ENCODE data around the gene NR0B1. TPM values are rescaled to one million over a fixed set of nuclear protein-coding genes. Genes with fewer than 3 reads are reported as not detected.

Gene NR0B1
- total RNA-seq, 1 experiment from 2014 or later = not detected

DNA sequence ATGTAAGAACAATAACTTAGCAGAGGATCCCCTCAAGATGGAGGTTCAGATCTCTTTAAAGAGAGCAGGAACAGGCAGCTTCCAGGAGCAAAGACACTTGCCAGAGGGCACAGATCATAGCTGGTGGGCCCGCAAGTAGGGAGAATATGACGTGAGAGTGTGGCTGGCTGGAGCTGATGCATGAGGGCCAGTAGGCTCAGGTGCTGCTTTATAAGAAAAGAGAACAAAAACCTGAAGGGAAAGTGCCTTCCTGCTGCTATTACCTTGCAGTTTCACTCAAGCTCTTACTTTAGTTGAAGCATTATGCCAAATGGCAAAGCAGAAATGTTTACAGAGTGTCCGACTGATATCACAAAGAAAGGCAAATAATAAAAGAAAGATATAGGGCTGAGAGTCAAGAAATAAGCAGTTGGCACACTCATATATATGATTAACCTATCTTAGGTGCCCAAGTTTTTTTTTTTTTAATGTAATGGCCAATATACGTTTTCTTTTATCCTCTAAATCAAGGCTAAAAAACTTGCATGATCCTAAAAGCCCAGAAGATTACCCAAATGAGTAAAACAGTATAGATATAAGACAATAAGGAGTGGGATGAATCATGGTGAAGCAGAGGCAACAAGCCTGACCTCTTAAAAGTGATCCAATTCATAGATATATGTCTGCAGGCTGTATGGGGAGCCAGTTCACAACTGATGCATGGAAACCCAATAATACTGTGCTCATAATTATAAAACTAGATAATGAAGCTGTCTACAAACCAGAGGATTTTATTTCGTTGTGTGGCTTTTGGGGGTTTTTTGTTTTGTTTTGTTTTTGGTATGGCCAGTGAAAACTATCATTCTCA lies 12.6 kb downstream of the NR0B1 start:
- Mint-ChIP-seq H3K9me3 (ENCODE audit: unreplicated experiment) (no peaks in the 10 kb centered on the region), H3K27me3 (ENCODE audit: insufficient read depth, unreplicated experiment) (peaks cover 3% of the 10 kb centered on the region), H3K36me3 (ENCODE audit: insufficient read depth, unreplicated experiment) (no peaks in the 10 kb centered on the region), H3K27ac (ENCODE audit: unreplicated experiment) (no peak overlapping the region), H3K4me3 (ENCODE audit: unreplicated experiment) (no peak overlapping the region), H3K4me1 (ENCODE audit: low read depth, unreplicated experiment) (no peaks in the 10 kb centered on the region)
- Histone ChIP-seq H3K4me3 (ENCODE audit: low read depth, low read length) (no peak overlapping the region), H3K36me3 (ENCODE audit: control insufficient read depth, insufficient read depth, low read length) (no peaks in the 10 kb centered on the region), H3K27me3 (replicated peaks; ENCODE audit: control insufficient read depth, insufficient read depth, low read length) (no peaks in the 10 kb centered on the region), H3K4me1 (no peaks in the 10 kb centered on the region), H3K9me3 (no peaks in the 10 kb centered on the region)
- POLR2A ChIA-PET = interaction anchor here (0.6 kb wide), 1 partner anchor 202 kb away, joined by 3 read pairs; no protein-coding TSS in a partner anchor
- CTCF ChIA-PET = no interaction called here
- intact Hi-C loops (cut with micrococcal nuclease; ENCODE audit: unreplicated experiment) = no loop called here
- TF ChIP-seq, protein P1, sequence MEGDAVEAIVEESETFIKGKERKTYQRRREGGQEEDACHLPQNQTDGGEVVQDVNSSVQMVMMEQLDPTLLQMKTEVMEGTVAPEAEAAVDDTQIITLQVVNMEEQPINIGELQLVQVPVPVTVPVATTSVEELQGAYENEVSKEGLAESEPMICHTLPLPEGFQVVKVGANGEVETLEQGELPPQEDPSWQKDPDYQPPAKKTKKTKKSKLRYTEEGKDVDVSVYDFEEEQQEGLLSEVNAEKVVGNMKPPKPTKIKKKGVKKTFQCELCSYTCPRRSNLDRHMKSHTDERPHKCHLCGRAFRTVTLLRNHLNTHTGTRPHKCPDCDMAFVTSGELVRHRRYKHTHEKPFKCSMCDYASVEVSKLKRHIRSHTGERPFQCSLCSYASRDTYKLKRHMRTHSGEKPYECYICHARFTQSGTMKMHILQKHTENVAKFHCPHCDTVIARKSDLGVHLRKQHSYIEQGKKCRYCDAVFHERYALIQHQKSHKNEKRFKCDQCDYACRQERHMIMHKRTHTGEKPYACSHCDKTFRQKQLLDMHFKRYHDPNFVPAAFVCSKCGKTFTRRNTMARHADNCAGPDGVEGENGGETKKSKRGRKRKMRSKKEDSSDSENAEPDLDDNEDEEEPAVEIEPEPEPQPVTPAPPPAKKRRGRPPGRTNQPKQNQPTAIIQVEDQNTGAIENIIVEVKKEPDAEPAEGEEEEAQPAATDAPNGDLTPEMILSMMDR (IDR thresholded peaks at IDR 0.05; ENCODE audit: insufficient read depth in 1 of 2, low read depth in 1 of 2, low read length in 1 of 2, severe bottlenecking in 1 of 2, unreplicated experiment in 1 of 2) = no peak
- BruUV-seq (replicated peaks) = no TSS peak
- no peak for DNase-seq

DNA sequence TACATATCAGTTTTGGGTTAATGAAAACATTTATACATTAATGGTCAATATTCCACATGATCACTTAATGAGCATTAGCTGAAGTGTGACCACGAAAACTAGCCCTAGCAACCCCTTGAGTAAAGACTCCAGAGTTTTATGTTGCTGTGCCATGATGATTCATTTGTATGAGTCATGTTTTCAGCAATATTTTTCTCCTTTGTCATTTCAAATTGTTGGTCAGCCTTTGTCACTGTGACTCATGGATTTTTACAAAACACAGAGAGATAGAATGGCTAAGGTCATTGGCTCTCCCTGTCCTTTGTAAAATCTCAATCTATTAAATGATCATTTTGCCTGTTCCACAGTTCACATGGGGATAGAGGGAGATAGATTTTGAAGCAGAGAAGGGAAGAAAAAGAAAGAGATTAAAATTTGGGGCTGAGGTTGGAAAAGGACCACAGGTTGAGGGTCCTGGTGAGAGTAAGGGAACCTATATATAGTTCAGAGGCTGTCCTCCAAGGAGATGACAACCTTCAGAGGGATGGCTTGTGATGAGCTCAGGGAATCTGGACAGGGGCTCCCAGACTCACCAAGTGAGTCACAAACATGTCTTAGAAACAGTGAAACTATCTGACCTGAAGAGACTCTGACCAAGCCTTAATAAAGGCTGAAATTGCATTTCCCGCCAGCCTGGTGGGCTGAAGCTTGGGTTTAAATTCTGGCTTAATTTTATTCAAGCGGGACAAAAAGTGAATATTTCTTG lies 25.6 kb downstream of the NR0B1 start:
- POLR2A ChIA-PET = no interaction called here
- no peak overlapping the region for H3K4me3 ChIP-seq (ENCODE audit: low read depth, low read length)
- Mint-ChIP-seq H3K9me3 (ENCODE audit: unreplicated experiment) (no peaks in the 10 kb centered on the region), H3K4me3 (ENCODE audit: unreplicated experiment) (no peak overlapping the region), H3K36me3 (ENCODE audit: insufficient read depth, unreplicated experiment) (no peaks in the 10 kb centered on the region), H3K27me3 (ENCODE audit: insufficient read depth, unreplicated experiment) (no peaks in the 10 kb centered on the region), H3K27ac (ENCODE audit: unreplicated experiment) (peak overlapping the region; percentile 81), H3K4me1 (ENCODE audit: low read depth, unreplicated experiment) (no peaks in the 10 kb centered on the region)
- CTCF ChIA-PET = no interaction called here
- H3K27me3 ChIP-seq (replicated peaks; ENCODE audit: control insufficient read depth, insufficient read depth, low read length) = no peaks in the 10 kb centered on the region
- no peaks in the 10 kb centered on the region for H3K9me3 ChIP-seq
- no peak for DNase-seq
- TF ChIP-seq, protein P1 (IDR thresholded peaks at IDR 0.05; ENCODE audit: insufficient read depth in 1 of 2, low read depth in 1 of 2, low read length in 1 of 2, severe bottlenecking in 1 of 2, unreplicated experiment in 1 of 2) = no peak
- no peaks in the 10 kb centered on the region for H3K4me1 ChIP-seq
- intact Hi-C loops (cut with micrococcal nuclease; ENCODE audit: unreplicated experiment) = no loop called here
- no peaks in the 10 kb centered on the region for H3K36me3 ChIP-seq (ENCODE audit: control insufficient read depth, insufficient read depth, low read length)
- BruUV-seq (replicated peaks) = no TSS peak

DNA sequence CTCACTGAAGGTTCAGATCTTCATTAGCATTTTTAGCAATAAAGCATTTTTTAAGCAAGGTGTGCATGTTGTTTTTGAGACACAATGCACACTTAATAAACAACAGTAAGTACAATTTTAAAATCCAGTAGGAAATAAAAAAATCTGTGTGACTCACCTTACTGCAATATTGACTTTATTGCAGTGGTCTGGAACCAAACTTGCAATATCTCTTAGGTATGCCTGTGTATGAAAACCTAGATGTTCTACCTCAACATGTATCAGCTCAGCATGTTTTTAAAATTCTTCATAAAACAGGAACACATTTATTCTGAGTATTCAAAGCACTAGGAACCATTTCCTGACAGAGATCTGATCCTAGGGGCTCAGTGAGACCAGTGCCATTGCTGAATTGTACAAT lies 26.7 kb downstream of the NR0B1 start:
- POLR2A ChIA-PET = no interaction called here

More for the DNA sequence above, 26.7 kb downstream of the NR0B1 start:
- H3K4me1 ChIP-seq = no peaks in the 10 kb centered on the region
- DNase-seq = no peak
- no peak overlapping the region for H3K4me3 Mint-ChIP-seq (ENCODE audit: unreplicated experiment)
- TF ChIP-seq, protein P1 (IDR thresholded peaks at IDR 0.05; ENCODE audit: insufficient read depth in 1 of 2, low read depth in 1 of 2, low read length in 1 of 2, severe bottlenecking in 1 of 2, unreplicated experiment in 1 of 2) = no peak
- no peaks in the 10 kb centered on the region for H3K36me3 ChIP-seq (ENCODE audit: control insufficient read depth, insufficient read depth, low read length)
- no peaks in the 10 kb centered on the region for H3K4me1 Mint-ChIP-seq (ENCODE audit: low read depth, unreplicated experiment)
- BruUV-seq (replicated peaks) = no TSS peak
- no peak overlapping the region for H3K27ac Mint-ChIP-seq (ENCODE audit: unreplicated experiment)
- CTCF ChIA-PET = no interaction called here
- no peaks in the 10 kb centered on the region for H3K9me3 ChIP-seq
- H3K9me3 Mint-ChIP-seq (ENCODE audit: unreplicated experiment) = no peaks in the 10 kb centered on the region
- intact Hi-C loops (cut with micrococcal nuclease; ENCODE audit: unreplicated experiment) = no loop called here
- no peaks in the 10 kb centered on the region for H3K27me3 ChIP-seq (replicated peaks; ENCODE audit: control insufficient read depth, insufficient read depth, low read length)
- H3K36me3 Mint-ChIP-seq (ENCODE audit: insufficient read depth, unreplicated experiment) = no peaks in the 10 kb centered on the region
- H3K27me3 Mint-ChIP-seq (ENCODE audit: insufficient read depth, unreplicated experiment) = no peaks in the 10 kb centered on the region
- no peak overlapping the region for H3K4me3 ChIP-seq (ENCODE audit: low read depth, low read length)

Data from Caco-2 (cell line).